HepG2 (cell line): ENCODE data around the gene CGREF1. TPM values are rescaled to one million over a fixed set of nuclear protein-coding genes. Genes with fewer than 3 reads are reported as not detected.

Experiments used
- CC2D1A ChIP-seq: sonication (generic); formaldehyde crosslinking; IDR thresholded peaks from 2 replicates; pipeline ENCODE4 v1.8.1; 2023; ENCODE audit warnings: mild to moderate bottlenecking, missing genetic modification reagents
- CERS6 ChIP-seq: sonication (generic); formaldehyde crosslinking; IDR thresholded peaks from 2 replicates; pipeline ENCODE4 v1.5.0; 2020; ENCODE audit warnings: missing genetic modification reagents
- DBP ChIP-seq: sonication (generic); formaldehyde crosslinking; IDR thresholded peaks from 2 replicates; pipeline ENCODE4 v1.4.0; 2020; ENCODE audit warnings: missing genetic modification reagents; ENCODE audit errors: not compliant biosample characterization
- EHMT2 ChIP-seq: fragments of 200-600 bp; sonication (generic); IDR thresholded peaks from 2 replicates; pipeline ENCODE4 v1.7.0; 2017; ENCODE audit warnings: antibody characterized with exemption, low read depth, low read length, borderline replicate concordance
- ELF1 ChIP-seq: sonication (generic); formaldehyde crosslinking; IDR thresholded peaks from 2 replicates; pipeline ENCODE4 v1.4.0; 2020; ENCODE audit warnings: missing genetic modification reagents
- GABPB1 ChIP-seq: IDR thresholded peaks from 2 replicates; pipeline ENCODE4 v1.6.1; 2016; ENCODE audit warnings: mild to moderate bottlenecking, missing genetic modification reagents, moderate library complexity, missing compliant biosample characterization
- GATAD2A ChIP-seq: IDR thresholded peaks from 2 replicates; pipeline ENCODE4 v1.6.1; 2016
- HMGXB3 ChIP-seq: sonication (generic); formaldehyde crosslinking; IDR thresholded peaks from 2 replicates; pipeline ENCODE4 v1.4.0; 2020; ENCODE audit warnings: missing genetic modification reagents, borderline replicate concordance
- ISL2 ChIP-seq: sonication (generic); formaldehyde crosslinking; IDR thresholded peaks from 2 replicates; pipeline ENCODE4 v1.5.0; 2020; ENCODE audit warnings: missing genetic modification reagents
- LBX2 ChIP-seq: sonication (generic); formaldehyde crosslinking; IDR thresholded peaks from 2 replicates; pipeline ENCODE4 v1.5.0; 2020; ENCODE audit warnings: missing genetic modification reagents, mild to moderate bottlenecking, borderline replicate concordance
- MED8 ChIP-seq: sonication (generic); formaldehyde crosslinking; IDR thresholded peaks from 2 replicates; pipeline ENCODE4 v1.8.1; 2023; ENCODE audit warnings: mild to moderate bottlenecking, missing genetic modification reagents; ENCODE audit not compliant: insufficient replicate concordance
- MLLT10 ChIP-seq: sonication (generic); formaldehyde crosslinking; IDR thresholded peaks from 2 replicates; pipeline ENCODE4 v1.4.0; 2020; ENCODE audit warnings: missing genetic modification reagents
- NR1H2 ChIP-seq: sonication (generic); formaldehyde crosslinking; IDR thresholded peaks from 2 replicates; pipeline ENCODE4 v1.8.1; 2022; ENCODE audit warnings: low read depth, missing genetic modification reagents, borderline replicate concordance
- TAF1 ChIP-seq: sonication (generic); formaldehyde crosslinking; IDR thresholded peaks from 2 replicates; pipeline ENCODE4 v1.4.0; 2020; ENCODE audit warnings: missing genetic modification reagents
- TSC22D2 ChIP-seq: sonication (generic); formaldehyde crosslinking; IDR thresholded peaks from 2 replicates; pipeline ENCODE4 v1.5.1; 2020; ENCODE audit warnings: missing genetic modification reagents, mild to moderate bottlenecking, borderline replicate concordance
- ZBTB43 ChIP-seq: sonication (generic); formaldehyde crosslinking; conservative IDR thresholded peaks from 2 replicates; pipeline ENCODE4 v1.4.0; 2020; ENCODE audit warnings: missing genetic modification reagents
- ZFP41 ChIP-seq: sonication (generic); formaldehyde crosslinking; IDR thresholded peaks from 2 replicates; pipeline ENCODE4 v1.4.0; 2020; ENCODE audit warnings: mild to moderate bottlenecking, missing genetic modification reagents, borderline replicate concordance
- ZNF160 ChIP-seq: sonication (generic); formaldehyde crosslinking; IDR thresholded peaks from 2 replicates; pipeline ENCODE4 v1.8.0; 2022; ENCODE audit warnings: mild to moderate bottlenecking, inconsistent platforms, missing genetic modification reagents
- ZNF329 ChIP-seq: sonication (generic); formaldehyde crosslinking; IDR thresholded peaks from 2 replicates; pipeline ENCODE4 v1.9.0; 2021; ENCODE audit warnings: low read depth, mild to moderate bottlenecking, missing genetic modification reagents
- ZNF660 ChIP-seq: sonication (generic); formaldehyde crosslinking; IDR thresholded peaks from 2 replicates; pipeline ENCODE4 v1.5.1; 2020; ENCODE audit warnings: mild to moderate bottlenecking, low read depth, missing genetic modification reagents, borderline replicate concordance
- ZSCAN21 ChIP-seq: sonication (generic); formaldehyde crosslinking; IDR thresholded peaks from 2 replicates; pipeline ENCODE4 v1.8.0; 2022; ENCODE audit warnings: mild to moderate bottlenecking, missing genetic modification reagents, moderate library complexity, borderline replicate concordance
- polyA plus RNA-seq, 8 experiments: library from polyadenylated mRNA; depleted of rRNA in 3 of 8; stranded (reverse) in 7 of 8; unstranded in 1 of 8; fragments of >200 nt; fragmentation: Illumina TruSeq in 4 of 8; extraction: Trizol in 4 of 8; gene quantifications; 2 replicates each; pipeline versions ENCODE4 v1.2.1 to v1.2.3, GENCODE V29; 2011 to 2016; ENCODE audit warnings: low read depth in 4 of 8, missing spikeins in 1 of 8, mixed read lengths in 1 of 8; ENCODE audit not compliant: insufficient read depth in 1 of 8
- total RNA-seq, 5 experiments: library from RNA; depleted of rRNA; stranded (reverse); fragments of >200 nt; fragmentation: Illumina TruSeq; extraction: Trizol; gene quantifications; 2 replicates each; pipeline ENCODE4 v1.2.3, GENCODE V29; 2016; ENCODE audit warnings: low read depth in 1 of 5

CGREF1 gene
- total and polyA plus RNA-seq, 2 of the 13 experiments (the other 11 are each of a cell fraction or from before 2014, with no cell fraction given), result 13.9 to 23.4 TPM

GRCh38 chr2:27083410-27084296 is 35.3 kb downstream of the CGREF1 start (continued):
- TF ChIP-seq HMGXB3 (CRISPR knock-in tag) (0 out of 2 replicates have a peak, but pooled peaks have one; percentile 18), ELF1 (CRISPR knock-in tag) (no peak), ZSCAN21 (CRISPR knock-in tag) (no peak), ZNF329 (CRISPR knock-in tag) (no peak), CC2D1A (CRISPR knock-in tag) (0 out of 2 replicates have a peak, but pooled peaks have one; percentile 53), DBP (CRISPR knock-in tag) (no peak), EHMT2 (no peak), MED8 (CRISPR knock-in tag) (no peak), ZBTB43 (CRISPR knock-in tag) (no peak), GABPB1 (peak; percentile 30; the same call in 1 of the 2 replicates), GATAD2A (0 out of 2 replicates have a peak, but pooled peaks have one; percentile 17), CERS6 (CRISPR knock-in tag) (no peak), ZFP41 (no peak), TSC22D2 (CRISPR knock-in tag) (no peak), TAF1 (no peak), NR1H2 (CRISPR knock-in tag) (no peak), LBX2 (CRISPR knock-in tag) (no peak), MLLT10 (no peak), ISL2 (CRISPR knock-in tag) (no peak), ZNF660 (CRISPR knock-in tag) (no peak), ZNF160 (CRISPR knock-in tag) (no peak)
